EH (cell line): ENCODE data around the gene ADAMTS12.
"Not testable (repeated sequence)": the region's sequence is repeated elsewhere in the genome, so short reads cannot be mapped to it uniquely, and the experiment has no call there.

Experiments
- DNase-seq: peaks from one replicate; pipeline ENCODE4 v3.0.0-alpha.2; 2015; ENCODE audit warnings: low read depth

ADAMTS12 gene

DNA sequence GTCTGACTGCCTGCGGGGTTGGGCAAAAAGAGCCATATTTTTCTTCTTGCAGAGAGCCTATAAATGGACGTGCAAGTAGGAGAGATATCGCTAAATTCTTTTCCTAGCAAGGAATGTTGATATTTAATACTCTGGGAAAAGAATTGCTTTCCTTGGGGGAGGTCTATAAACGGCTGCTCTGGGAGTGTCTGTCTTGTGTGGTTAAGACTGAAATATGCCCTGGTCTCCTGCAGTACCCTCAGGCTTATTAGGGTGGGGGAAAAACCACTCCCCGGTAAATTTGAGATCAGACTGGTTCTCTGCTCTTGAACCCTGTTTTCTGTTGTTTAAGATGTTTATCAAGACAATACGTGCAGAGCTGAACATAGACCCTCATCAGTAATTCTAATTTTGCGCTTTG, 14.5 kb upstream of the ADAMTS12 start:
- DNase-seq, result peak; percentile 4

DNA sequence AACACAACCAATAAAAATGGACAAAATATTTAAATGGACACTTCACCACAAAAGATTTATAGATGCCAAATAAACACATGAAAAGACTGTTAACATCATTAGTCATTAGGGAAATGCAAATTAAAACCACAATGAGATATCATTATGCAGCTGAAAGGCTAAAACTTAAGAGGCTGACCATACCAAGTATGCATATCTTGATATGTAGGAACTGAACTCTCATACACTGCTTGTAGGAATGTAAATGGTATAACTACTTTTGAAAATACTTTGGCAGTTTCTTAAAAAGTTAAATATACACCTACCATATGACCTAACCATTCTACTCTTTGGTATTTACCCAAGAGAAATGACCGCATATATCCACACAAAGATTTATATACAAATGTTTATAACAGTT, 13.6 kb upstream of the ADAMTS12 start:
- no peak for DNase-seq

DNA sequence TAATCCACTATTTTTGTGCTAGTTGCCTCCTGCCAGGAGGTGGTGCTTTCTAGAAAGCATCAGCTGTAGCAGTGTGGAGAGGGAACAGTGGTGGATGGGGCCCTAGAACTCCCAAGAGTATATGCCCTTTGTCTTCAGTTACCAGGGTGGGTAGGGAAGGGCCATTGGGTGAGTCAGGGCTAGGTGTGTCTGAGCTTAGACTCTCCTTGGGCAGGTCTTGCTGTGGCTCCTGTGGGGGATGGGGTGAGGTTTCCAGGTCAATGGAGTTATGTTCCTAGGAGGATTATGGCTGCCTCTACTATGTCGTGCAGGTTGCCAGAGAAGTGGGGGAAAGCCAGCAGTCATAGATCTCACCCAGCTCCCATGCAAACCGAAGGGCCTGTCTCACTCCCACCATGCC, 11.3 kb upstream of the ADAMTS12 start:
- no peak for DNase-seq

DNA sequence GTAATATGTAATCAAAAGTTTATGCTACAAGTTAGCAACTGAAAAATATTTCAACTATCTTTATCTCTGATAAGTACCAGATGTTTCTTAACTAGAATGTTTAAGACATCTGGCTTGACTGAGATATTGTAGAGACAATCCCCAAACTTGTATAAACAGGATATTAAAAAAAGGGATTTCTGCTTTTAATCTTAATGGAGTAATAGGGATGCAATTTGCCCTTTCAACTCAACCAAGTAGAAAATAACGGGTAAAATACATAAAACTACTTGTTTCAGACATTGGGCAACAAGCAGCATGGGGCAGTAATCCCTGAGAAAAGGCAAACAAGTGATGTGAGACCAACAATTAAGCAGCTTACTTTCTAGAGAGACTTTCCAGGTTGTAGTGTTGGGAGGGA, 9.4 kb upstream of the ADAMTS12 start:
- peak; percentile 42 for DNase-seq

- peak; percentile 70 for DNase-seq
Measured at GRCh38 chr5:33894566-33894965, 2.8 kb upstream of the ADAMTS12 start.

DNA sequence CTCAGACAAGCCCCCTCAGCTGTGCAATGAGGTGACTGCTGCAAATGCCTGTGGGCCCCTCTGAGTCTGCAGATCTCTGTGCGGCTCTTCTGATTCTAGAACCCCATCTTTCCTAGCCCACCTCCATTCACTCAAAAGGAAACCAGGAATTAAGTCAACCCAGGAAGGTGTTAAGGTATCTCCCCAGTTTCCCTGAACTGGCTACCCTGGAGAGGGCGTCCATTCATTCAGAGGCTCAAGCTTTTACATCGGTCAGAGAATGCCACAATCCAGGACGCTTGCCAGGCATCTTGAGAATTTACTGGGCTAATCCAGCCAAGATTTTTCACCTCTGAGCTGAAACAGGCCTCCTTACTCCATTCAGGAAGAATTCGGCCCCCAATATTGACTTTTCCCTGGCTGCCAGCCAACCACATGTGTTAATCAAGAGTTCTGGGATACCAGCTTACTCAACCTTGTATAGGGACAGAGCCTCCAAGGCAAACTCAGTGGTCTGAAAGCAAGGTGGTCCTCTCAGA, 889 bp upstream of the ADAMTS12 start:
- DNase-seq, result peak; percentile 95

- DNase-seq, result no peak
Measured at GRCh38 chr5:33891446-33891787, 373 bp downstream of the ADAMTS12 start.

DNA sequence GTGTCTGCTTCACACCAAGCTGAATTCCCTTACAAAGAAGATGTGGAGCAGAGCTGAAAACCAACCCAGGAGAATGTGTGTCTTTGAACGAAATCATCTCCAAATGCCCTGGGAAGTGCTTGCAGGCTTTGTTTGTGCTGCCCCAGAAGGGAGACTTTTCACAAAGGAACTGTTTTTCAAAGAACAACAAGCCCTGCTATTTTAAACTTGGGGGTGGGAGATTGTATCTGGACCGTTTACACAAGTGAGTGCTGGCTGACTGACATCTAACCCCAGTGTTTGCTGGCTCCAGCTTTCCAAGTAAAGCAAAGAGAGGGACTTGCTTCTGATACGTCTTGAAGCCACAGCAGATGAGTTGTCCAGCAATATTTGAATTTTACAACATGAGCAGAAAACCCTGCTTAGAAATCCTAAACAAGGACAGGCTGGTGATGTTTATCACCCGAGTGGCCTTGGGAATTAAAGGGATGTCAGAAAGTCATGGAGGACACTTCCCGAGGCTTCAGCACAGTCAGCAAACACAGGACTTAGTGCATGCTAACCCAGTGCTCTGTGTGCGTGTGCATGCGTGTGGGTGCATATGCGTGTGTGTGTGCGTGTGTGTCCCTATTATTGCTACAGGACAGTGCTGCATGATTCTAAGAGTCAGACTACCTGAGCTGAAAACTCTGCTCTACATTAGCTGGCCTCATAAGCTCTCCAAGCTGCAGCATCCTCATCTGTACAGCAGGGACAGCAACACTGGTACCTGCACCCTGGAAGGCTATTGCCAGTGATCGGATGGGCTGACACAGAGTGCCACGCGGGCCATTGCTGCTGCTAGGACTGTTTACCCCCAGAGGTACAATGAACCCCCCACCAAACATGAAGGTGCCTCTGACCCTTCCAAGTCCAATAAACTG, 1.4 kb downstream of the ADAMTS12 start:
- DNase-seq, result peak; percentile 38

DNA sequence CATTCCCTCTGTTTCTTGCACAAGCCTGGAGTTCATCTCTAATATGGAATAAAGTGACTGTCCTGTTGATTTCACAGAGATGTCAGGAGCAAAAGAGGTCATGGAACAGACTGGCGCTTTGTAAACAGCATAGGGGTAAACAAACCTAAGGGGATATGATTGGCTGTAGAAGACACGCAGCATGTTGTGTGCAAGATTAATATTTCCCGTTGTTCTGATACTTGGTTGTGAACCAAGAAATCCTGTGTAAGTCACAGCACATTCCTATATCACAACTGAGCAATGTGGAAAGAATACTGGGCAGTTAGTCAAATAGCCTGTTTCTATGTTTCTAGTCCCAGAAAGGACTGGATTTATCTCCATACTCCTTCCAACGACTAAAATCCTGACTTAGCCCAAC, 3.2 kb downstream of the ADAMTS12 start:
- DNase-seq, result peak; percentile 50

- DNase-seq, result no peak
Measured at GRCh38 chr5:33887268-33887667, 4.5 kb downstream of the ADAMTS12 start.

GRCh38 chr5:33886283-33886682, 5.5 kb downstream of the ADAMTS12 start:
- no peak for DNase-seq

DNA sequence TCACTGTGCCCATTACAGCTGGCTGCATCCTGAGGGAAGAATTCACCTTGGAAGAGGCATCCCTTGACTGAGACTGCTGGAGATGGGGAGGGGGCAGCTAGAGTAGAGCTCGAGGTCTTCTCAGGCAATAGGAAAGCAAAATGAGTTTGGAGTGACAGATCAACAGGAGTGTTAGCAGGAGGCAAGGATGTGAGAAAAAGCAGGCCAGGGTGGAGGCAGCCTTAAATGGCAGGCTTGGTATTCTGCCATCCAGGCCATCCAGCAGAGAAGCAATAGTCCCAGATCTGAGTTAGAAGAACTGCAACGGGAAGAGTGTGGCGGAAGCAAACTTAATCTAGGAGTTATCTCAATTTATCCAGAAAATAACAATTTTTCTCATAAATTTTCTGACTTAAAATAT, 6.1 kb downstream of the ADAMTS12 start:
- DNase-seq, result no peak

DNA sequence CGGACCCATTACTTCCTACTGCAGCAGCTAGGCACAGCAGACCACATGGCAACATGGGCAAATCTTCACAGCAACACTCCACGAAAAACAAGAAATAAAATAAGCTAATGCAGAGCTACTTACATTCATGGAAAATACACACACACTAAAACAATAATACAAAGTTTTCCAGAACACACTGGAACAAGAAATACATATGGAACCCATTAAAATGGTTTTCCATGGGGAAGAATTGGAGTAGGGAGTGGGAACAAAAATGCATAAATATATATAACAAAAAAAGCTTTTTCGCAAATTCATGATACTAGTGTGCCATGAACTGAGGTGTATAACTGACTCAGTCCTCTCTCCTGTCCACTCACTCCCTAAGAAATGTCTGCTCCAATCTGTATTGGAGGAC, 8.3 kb downstream of the ADAMTS12 start:
- no peak for DNase-seq

DNA sequence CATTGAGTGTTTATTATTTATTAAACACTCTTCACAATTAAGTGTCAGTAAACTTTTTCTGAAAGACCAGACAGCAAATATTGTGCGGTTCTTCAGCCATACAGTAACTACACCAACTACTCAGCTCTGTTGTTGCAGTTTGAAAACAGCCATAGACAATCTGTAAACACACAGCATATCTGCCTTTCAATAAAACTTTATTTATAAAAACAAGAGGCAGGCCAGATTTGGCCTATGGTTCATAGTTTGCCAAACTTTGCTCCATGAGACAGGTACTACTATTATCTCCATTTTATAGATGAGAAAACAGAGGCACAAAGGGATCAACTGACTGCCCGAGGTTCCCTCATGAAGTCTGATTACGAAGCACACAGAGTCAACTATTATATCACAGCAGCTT, 11.5 kb downstream of the ADAMTS12 start:
- no peak for DNase-seq

DNA sequence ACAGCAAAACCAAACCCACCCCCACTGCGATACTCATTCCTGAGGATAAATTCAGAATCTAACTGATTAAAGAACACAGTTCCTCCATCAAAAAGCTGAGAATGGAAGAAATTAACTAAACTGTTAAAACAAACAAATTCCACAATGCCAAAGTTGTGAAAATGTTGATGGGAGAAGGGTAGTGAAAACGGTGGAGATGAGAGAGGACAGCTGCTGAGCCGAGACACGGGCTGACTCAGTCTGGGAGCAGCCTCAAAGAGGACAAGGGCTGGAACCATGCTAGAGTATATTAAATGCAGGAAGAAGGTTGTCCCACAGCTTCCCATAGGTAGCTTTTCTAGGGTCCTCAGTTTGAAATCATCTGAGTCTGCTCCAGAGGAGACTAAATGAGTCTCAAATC, 14.3 kb downstream of the ADAMTS12 start:
- DNase-seq, result no peak

- no peak for DNase-seq
Measured at GRCh38 chr5:33867241-33867640, 24.5 kb downstream of the ADAMTS12 start.

GRCh38 chr5:33859177-33859576, 32.6 kb downstream of the ADAMTS12 start:
- DNase-seq, result not testable (repeated sequence)

GRCh38 chr5:33857037-33857436, 34.8 kb downstream of the ADAMTS12 start:
- DNase-seq, result no peak

DNA sequence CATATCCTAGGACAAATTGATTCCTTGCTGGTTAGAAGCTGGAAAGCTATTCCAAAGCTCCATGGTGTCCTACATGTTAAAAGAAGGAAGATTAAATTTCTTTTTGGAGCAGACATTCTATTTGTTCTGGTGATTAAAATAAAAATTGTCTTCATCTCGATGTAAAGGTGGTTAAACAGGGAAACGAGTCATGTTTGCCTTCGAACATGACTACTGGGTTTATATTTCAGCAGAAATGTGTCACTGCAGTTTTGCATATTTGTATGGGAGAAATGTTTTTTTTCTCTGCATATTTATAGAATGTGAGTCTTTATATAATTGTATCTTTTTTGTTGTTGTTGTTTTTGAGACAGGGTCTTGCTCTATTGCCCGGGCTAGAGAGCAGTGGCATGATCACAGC, 36.4 kb downstream of the ADAMTS12 start:
- DNase-seq, result peak; percentile 28

DNA sequence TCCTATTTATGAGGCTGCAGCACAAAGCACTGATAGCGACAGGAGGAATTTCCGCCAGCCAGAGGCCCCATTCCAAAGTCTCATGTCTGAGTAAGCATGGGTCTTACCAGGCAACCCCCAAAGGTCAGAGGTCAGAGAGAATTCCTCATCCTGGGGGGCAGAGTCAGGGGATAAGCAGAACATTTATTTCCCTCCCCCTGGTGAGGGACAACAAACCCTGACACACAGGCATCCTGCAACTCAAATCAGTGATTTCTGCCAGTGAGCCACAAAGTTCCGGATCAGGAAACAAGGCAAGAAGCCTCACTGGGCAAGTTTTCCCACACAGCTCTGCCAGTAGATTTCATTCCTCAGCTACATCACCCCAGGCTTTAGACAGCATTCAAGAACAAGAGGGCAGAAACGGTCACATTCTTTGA, 37.0 kb downstream of the ADAMTS12 start:
- DNase-seq, result peak; percentile 77

DNA sequence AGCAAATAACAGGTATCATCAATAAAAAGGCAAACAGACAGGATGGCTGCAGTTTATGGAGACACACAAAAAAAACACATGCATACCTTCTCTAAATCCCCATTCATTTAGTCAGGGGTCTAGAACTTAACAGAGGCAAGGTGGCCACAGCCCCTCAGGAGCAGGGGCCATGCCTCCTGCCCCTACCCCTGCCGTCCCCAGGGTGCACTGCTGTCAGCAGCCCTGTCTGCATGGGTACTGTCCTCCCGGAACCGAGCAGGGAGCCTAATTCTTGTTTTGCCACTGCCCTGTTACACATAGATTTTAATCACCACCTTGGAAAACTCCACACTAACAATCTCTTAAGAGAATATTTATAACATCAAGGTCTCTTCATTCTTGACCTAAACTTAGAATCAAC, 39.0 kb downstream of the ADAMTS12 start:
- DNase-seq, result no peak

- peak; percentile 55 for DNase-seq
Measured at GRCh38 chr5:33852319-33852718, 39.5 kb downstream of the ADAMTS12 start.

- peak; percentile 63 for DNase-seq
Measured at GRCh38 chr5:33850100-33850594, 41.6 kb downstream of the ADAMTS12 start.

DNA sequence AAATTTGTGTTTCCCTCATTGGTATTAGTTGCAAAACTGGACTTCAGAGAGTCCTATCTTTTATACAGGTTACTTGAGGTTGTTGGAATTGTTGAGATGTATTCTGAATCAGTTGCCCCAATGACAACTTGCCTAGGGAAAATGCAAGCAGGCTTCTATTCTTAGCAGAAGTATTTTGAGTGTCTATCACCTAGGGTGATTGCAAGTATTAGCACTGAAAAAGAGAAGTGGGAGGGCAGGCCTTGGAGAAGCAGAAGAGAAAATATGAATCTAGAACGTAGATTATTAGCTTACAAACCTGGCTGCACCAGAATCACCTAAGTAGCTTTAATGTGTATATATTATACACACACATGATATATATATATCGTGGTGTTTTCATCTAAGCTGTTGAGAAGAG, 43.2 kb downstream of the ADAMTS12 start:
- DNase-seq, result no peak
